Cardiac muscle cell (in vitro differentiated cells and primary cell): ENCODE results near the gene C10orf67. TPM values are rescaled to one million over a fixed set of nuclear protein-coding genes. Genes with fewer than 3 reads are reported as not detected.

Experiments
- DNase-seq, 2 donors: peaks; one replicate each; pipeline versions ENCODE4 v3.0.0 to v3.0.0-alpha.2; 2010 to 2017; ENCODE audit warnings: low read depth in 1 of 2, low spot score in 1 of 2
- H3K27ac ChIP-seq: fragments of 200-600 bp; sonication (generic); 2 replicates; pipeline ENCODE4 v1.5.1; 2016
- H3K27me3 ChIP-seq: fragments of 200-600 bp; sonication (generic); 2 replicates; pipeline ENCODE4 v1.6.0; 2016; ENCODE audit warnings: control low read depth
- H3K36me3 ChIP-seq: fragments of 200-600 bp; sonication (generic); 2 replicates; pipeline ENCODE4 v1.5.1; 2016; ENCODE audit warnings: control low read depth
- H3K4me1 ChIP-seq: fragments of 200-600 bp; sonication (generic); 2 replicates; pipeline ENCODE4 v1.8.1; 2017; ENCODE audit warnings: low read depth, mild to moderate bottlenecking, mixed run types
- H3K4me3 ChIP-seq: fragments of 200-600 bp; sonication (generic); 2 replicates; pipeline ENCODE4 v1.5.1; 2016; ENCODE audit warnings: mild to moderate bottlenecking
- H3K9me3 ChIP-seq: fragments of 200-600 bp; sonication (generic); 2 replicates; pipeline ENCODE4 v1.5.1; 2017; ENCODE audit warnings: low read depth, mild to moderate bottlenecking, control low read depth
- CTCF ChIP-seq: IDR thresholded peaks from 2 replicates; pipeline ENCODE4 v1.5.1; 2012; ENCODE audit warnings: low read depth, mild to moderate bottlenecking, low read length
- polyA plus RNA-seq: library from polyadenylated mRNA; unstranded; fragments of >200 nt; fragmentation: Nextera tagmentation; extraction: Ambion mirVana; gene quantifications from 2 replicates; pipeline ENCODE4 v1.2.1, GENCODE V29; 2016
- total RNA-seq: library from RNA; depleted of rRNA; stranded (reverse); fragments of >200 nt; gene quantifications from 2 replicates; pipeline ENCODE4 v1.2.3, GENCODE V29; 2016

The C10orf67 gene
- total and polyA plus RNA-seq, 2 experiments from 2014 or later, result 0.16 to 0.33 TPM

- H3K27ac ChIP-seq, result no peak overlapping the region
- no peak overlapping the region for H3K4me3 ChIP-seq
- H3K9me3 ChIP-seq, result no peaks in the 10 kb centered on the region
- peaks cover 7% of the 10 kb centered on the region for H3K4me1 ChIP-seq
- H3K36me3 ChIP-seq, result no peaks in the 10 kb centered on the region
- H3K27me3 ChIP-seq, result peaks cover 100% of the 10 kb centered on the region
- DNase-seq, result peak; percentile 54 to 84
- no peak for TF ChIP-seq CTCF
Observed at GRCh38 chr10:23171232-23171876, 173.2 kb downstream of the C10orf67 start.

GRCh38 chr10:23158370-23158769, 186.2 kb downstream of the C10orf67 start:
- H3K27me3 ChIP-seq, result peaks cover 57% of the 10 kb centered on the region
- peak; percentile 86 for TF ChIP-seq CTCF

GRCh38 chr10:23157691-23158369, 186.8 kb downstream of the C10orf67 start:
- no peak for TF ChIP-seq CTCF
- H3K27me3 ChIP-seq, result peaks cover 54% of the 10 kb centered on the region

More at GRCh38 chr10:23158370-23158769, 186.2 kb downstream of the C10orf67 start:
- Histone ChIP-seq H3K9me3 (no peaks in the 10 kb centered on the region), H3K4me1 (no peaks in the 10 kb centered on the region), H3K36me3 (no peaks in the 10 kb centered on the region), H3K4me3 (no peak overlapping the region), H3K27ac (no peak overlapping the region)
- peak; percentile 76 to 81 for DNase-seq

GRCh38 chr10:23157239-23157681, 187.3 kb downstream of the C10orf67 start:
- no peaks in the 10 kb centered on the region for H3K4me1 ChIP-seq
- no peak overlapping the region for H3K27ac ChIP-seq
- H3K9me3 ChIP-seq, result no peaks in the 10 kb centered on the region
- H3K36me3 ChIP-seq, result no peaks in the 10 kb centered on the region
- peaks cover 51% of the 10 kb centered on the region for H3K27me3 ChIP-seq
- no peak overlapping the region for H3K4me3 ChIP-seq
- no peak for TF ChIP-seq CTCF
- DNase-seq, result no peak

More at GRCh38 chr10:23157691-23158369, 186.8 kb downstream of the C10orf67 start:
- H3K4me3 ChIP-seq, result no peak overlapping the region
- DNase-seq, result peak; percentile 53 to 64
- H3K4me1 ChIP-seq, result no peaks in the 10 kb centered on the region
- H3K27ac ChIP-seq, result no peak overlapping the region
- H3K9me3 ChIP-seq, result no peaks in the 10 kb centered on the region
- H3K36me3 ChIP-seq, result no peaks in the 10 kb centered on the region

GRCh38 chr10:23156447-23157150, 188.0 kb downstream of the C10orf67 start:
- H3K4me1 ChIP-seq, result no peaks in the 10 kb centered on the region
- H3K9me3 ChIP-seq, result no peaks in the 10 kb centered on the region
- peaks cover 51% of the 10 kb centered on the region for H3K27me3 ChIP-seq
- H3K27ac ChIP-seq, result no peak overlapping the region
- no peak overlapping the region for H3K4me3 ChIP-seq
- H3K36me3 ChIP-seq, result no peaks in the 10 kb centered on the region
- no peak for DNase-seq
- no peak for TF ChIP-seq CTCF
